MM.1S (cell line): ENCODE data around the gene EMSY.

Experiments
- DNase-seq: peaks from one replicate; pipeline ENCODE4 v3.0.0-alpha.2; 2015
- H2AFZ ChIP-seq: fragments of 300-600 bp; sonication (generic); 2 replicates; pipeline ENCODE4 v1.6.0; 2016; ENCODE audit warnings: antibody characterized with exemption, low read length
- H3F3A ChIP-seq: fragments of 300-600 bp; sonication (generic); 2 replicates; pipeline ENCODE4 v1.6.1; 2016; ENCODE audit warnings: mild to moderate bottlenecking, antibody characterized with exemption, low read length, moderate library complexity, mixed read lengths; ENCODE audit not compliant: insufficient read depth
- H3K27ac ChIP-seq: fragments of 300-600 bp; sonication (generic); 2 replicates; pipeline ENCODE4 v1.5.1; 2016; ENCODE audit warnings: mild to moderate bottlenecking, low read length
- H3K27me3 ChIP-seq: fragments of 300-600 bp; sonication (generic); replicated peaks from 2 replicates; pipeline ENCODE4 v1.6.0; 2016; ENCODE audit warnings: low read length; ENCODE audit not compliant: insufficient read depth
- H3K36me3 ChIP-seq: fragments of 300-600 bp; sonication (generic); replicated peaks from 2 replicates; pipeline ENCODE4 v1.6.1; 2016; ENCODE audit warnings: mild to moderate bottlenecking, low read length, mixed read lengths; ENCODE audit not compliant: insufficient read depth
- H3K4me1 ChIP-seq: fragments of 300-600 bp; sonication (generic); 2 replicates; pipeline ENCODE4 v1.6.1; 2016; ENCODE audit warnings: low read length, mixed read lengths
- H3K4me2 ChIP-seq: fragments of 300-600 bp; sonication (generic); 2 replicates; pipeline ENCODE4 v1.6.0; 2016; ENCODE audit warnings: low read depth, low read length
- H3K4me3 ChIP-seq: fragments of 300-600 bp; sonication (generic); 2 replicates; pipeline ENCODE4 v1.5.1; 2016; ENCODE audit warnings: low read length, mixed read lengths
- H3K79me2 ChIP-seq: fragments of 300-600 bp; sonication (generic); 2 replicates; pipeline ENCODE4 v1.6.1; 2016; ENCODE audit warnings: mixed run types, low read length, mixed read lengths
- H3K9ac ChIP-seq: fragments of 300-600 bp; sonication (generic); 2 replicates; pipeline ENCODE4 v1.6.1; 2016; ENCODE audit warnings: low read length, mixed read lengths
- H3K9me2 ChIP-seq: fragments of 300-600 bp; sonication (generic); replicated peaks from 2 replicates; pipeline ENCODE4 v1.6.1; 2016; ENCODE audit warnings: mild to moderate bottlenecking, low read length, mixed read lengths; ENCODE audit not compliant: insufficient read depth
- H3K9me3 ChIP-seq: fragments of 300-600 bp; sonication (generic); replicated peaks from 2 replicates; pipeline ENCODE4 v1.6.1; 2016; ENCODE audit warnings: mild to moderate bottlenecking, low read length, mixed read lengths; ENCODE audit not compliant: insufficient read depth
- H4K20me1 ChIP-seq: fragments of 300-600 bp; sonication (generic); 2 replicates; pipeline ENCODE4 v1.6.1; 2016; ENCODE audit warnings: mild to moderate bottlenecking, low read length, moderate library complexity, mixed read lengths; ENCODE audit not compliant: insufficient read depth
- EZH2 ChIP-seq: fragments of 300-600 bp; sonication (generic); optimal IDR thresholded peaks from 2 replicates; pipeline ENCODE3; 2017; ENCODE audit warnings: low read depth, mild to moderate bottlenecking, antibody characterized with exemption, low read length, mixed read lengths
- EZH2phosphoT487 ChIP-seq: fragments of 300-600 bp; sonication (generic); IDR thresholded peaks from 2 replicates; pipeline ENCODE4 v1.6.1; 2018; ENCODE audit warnings: antibody characterized with exemption, low read length
- TF ChIP-seq, protein P1 (sequence below): fragments of 300-600 bp; sonication (generic); IDR thresholded peaks from 2 replicates; pipeline ENCODE4 v1.5.1; 2016; ENCODE audit warnings: antibody characterized with exemption, low read length, mixed read lengths

The EMSY gene

DNA sequence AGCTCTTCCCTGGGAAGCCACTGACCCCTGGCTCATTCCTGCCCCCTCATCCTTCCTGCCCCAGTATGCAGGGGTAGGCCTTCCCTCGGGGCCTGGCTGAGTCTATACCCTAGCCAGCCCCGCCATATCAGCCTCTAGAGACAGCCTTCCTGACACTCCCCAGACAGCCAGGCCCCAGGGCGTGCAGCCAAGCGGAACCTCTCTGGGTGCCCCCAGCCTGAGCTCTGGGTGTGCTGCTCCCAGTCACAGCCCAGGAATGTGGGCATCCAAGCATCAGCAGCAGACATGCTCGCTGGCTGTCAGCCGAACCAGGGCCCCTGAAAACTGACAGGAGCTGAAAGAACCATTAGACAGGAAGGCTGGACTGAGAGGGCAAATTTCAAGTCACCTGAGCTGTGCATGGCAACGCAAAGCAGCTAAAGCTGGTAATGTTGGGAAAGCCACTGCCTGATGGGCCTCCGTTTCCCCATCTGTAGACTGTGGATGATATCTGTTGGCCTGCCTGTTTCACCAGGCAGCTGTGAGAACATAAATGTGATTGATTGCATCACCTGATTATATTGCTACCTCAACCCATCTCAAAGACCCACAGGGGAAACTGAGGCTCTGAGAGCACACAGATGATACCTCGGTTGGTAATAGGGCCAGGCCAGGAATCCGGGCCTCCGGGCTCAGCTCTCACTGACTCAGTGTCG lies 132.6 kb downstream of the EMSY start:
- no peaks in the 10 kb centered on the region for H3K36me3 ChIP-seq
- no peak overlapping the region for H3K4me3 ChIP-seq
- H3K9ac ChIP-seq = no peak overlapping the region
- no peak overlapping the region for H3K27ac ChIP-seq
- H3K9me3 ChIP-seq = no peaks in the 10 kb centered on the region
- no peak for TF ChIP-seq EZH2
- TF ChIP-seq, protein P1, sequence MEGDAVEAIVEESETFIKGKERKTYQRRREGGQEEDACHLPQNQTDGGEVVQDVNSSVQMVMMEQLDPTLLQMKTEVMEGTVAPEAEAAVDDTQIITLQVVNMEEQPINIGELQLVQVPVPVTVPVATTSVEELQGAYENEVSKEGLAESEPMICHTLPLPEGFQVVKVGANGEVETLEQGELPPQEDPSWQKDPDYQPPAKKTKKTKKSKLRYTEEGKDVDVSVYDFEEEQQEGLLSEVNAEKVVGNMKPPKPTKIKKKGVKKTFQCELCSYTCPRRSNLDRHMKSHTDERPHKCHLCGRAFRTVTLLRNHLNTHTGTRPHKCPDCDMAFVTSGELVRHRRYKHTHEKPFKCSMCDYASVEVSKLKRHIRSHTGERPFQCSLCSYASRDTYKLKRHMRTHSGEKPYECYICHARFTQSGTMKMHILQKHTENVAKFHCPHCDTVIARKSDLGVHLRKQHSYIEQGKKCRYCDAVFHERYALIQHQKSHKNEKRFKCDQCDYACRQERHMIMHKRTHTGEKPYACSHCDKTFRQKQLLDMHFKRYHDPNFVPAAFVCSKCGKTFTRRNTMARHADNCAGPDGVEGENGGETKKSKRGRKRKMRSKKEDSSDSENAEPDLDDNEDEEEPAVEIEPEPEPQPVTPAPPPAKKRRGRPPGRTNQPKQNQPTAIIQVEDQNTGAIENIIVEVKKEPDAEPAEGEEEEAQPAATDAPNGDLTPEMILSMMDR = no peak
- TF ChIP-seq EZH2phosphoT487 = no peak
- no peaks in the 10 kb centered on the region for H3K9me2 ChIP-seq
- H4K20me1 ChIP-seq = no peaks in the 10 kb centered on the region
- no peaks in the 10 kb centered on the region for H3F3A ChIP-seq
- no peak for DNase-seq
- no peaks in the 10 kb centered on the region for H3K79me2 ChIP-seq
- no peak overlapping the region for H2AFZ ChIP-seq
- no peaks in the 10 kb centered on the region for H3K27me3 ChIP-seq
- H3K4me1 ChIP-seq = peaks cover 6% of the 10 kb centered on the region; the same call in 1 of the 2 replicates
- no peak overlapping the region for H3K4me2 ChIP-seq

DNA sequence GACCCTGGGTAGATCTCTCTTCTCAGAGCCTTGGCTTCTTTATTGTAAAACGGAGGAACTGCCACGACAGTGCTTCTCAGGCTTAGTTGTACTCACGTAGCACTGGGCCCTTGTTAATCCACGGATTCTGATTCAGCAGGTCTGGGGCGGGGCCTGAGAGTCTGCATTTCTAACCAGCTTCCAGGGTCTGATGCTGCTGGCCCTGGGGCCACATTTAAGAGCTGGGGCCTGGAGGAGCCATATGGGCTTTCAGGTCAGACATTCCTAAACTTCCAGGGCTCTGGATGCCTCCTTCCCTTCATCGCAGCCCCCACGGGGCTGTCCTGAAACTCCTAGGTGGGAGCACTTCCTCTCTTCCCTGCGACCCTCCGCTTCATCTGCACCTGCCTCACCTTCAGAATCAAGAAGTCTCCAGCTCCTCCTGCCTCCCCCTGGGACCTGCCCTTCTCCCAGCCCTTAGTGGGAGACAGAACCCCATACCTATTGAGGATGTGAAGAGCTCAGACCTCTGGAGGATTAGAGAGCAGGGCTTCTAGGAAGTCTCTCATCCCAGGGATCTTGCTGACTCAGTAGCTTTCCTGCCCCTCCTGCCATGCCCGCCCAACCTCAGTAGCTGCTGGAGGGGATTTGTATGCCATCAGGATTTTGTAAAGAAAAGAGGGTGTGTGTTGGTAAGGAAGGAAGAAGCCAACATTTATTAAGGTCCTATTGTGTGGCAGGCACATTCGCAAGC lies 133.3 kb downstream of the EMSY start:
- no peaks in the 10 kb centered on the region for H3F3A ChIP-seq
- no peak overlapping the region for H3K9ac ChIP-seq
- no peaks in the 10 kb centered on the region for H3K9me3 ChIP-seq
- no peak overlapping the region for H3K4me2 ChIP-seq
- TF ChIP-seq EZH2phosphoT487 (no peak), EZH2 (no peak)
- TF ChIP-seq, protein P1 = no peak
- H4K20me1 ChIP-seq = no peaks in the 10 kb centered on the region
- H3K9me2 ChIP-seq = no peaks in the 10 kb centered on the region
- no peaks in the 10 kb centered on the region for H3K79me2 ChIP-seq
- H3K36me3 ChIP-seq = no peaks in the 10 kb centered on the region
- H3K27me3 ChIP-seq = no peaks in the 10 kb centered on the region
- H3K4me3 ChIP-seq = no peak overlapping the region
- no peak overlapping the region for H3K27ac ChIP-seq
- H3K4me1 ChIP-seq = peaks cover 2% of the 10 kb centered on the region; the same call in 1 of the 2 replicates
- no peak overlapping the region for H2AFZ ChIP-seq
- no peak for DNase-seq

DNA sequence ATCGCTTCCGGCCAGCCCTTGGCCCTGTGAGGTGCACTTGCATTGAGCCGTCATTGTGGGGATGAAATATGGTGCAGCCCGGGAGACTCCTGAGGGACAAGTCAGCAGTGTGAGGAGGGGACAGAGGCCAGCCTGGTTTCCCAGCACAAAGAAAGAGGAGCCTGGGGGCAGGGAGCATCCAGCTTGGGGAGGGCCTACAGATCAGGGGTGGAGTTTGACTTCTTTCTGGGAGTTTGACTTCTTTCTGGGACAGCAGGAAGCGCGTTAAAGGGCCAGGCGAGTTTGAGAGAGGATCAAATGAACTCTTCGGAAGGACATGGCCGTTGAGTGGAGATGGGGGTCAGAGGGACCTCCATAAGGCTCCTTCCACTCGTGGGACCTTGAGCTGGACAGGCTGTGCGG lies 133.8 kb downstream of the EMSY start:
- H3K27ac ChIP-seq = no peak overlapping the region

More for the DNA sequence above, 133.8 kb downstream of the EMSY start:
- Histone ChIP-seq H2AFZ (no peak overlapping the region), H3K4me3 (no peak overlapping the region), H3K4me2 (no peak overlapping the region), H3K79me2 (no peaks in the 10 kb centered on the region), H3K4me1 (no peaks in the 10 kb centered on the region), H3K27me3 (no peaks in the 10 kb centered on the region), H3K36me3 (no peaks in the 10 kb centered on the region), H3K9ac (no peak overlapping the region), H3K9me3 (no peaks in the 10 kb centered on the region), H3K9me2 (no peaks in the 10 kb centered on the region), H3F3A (no peaks in the 10 kb centered on the region), H4K20me1 (no peaks in the 10 kb centered on the region)
- DNase-seq = no peak
- no peak for TF ChIP-seq EZH2phosphoT487
- TF ChIP-seq, protein P1 = no peak
- no peak for TF ChIP-seq EZH2
